ENCODE measurements around the gene TPSD1.
A peak's percentile ranks its signal among the peaks of the same experiment; 100 is the strongest.
"Not testable (repeated sequence)": the region's sequence is repeated elsewhere in the genome, so short reads cannot be mapped to it uniquely, and the experiment has no call there.

TPSD1 gene

GRCh38 chr16:1220841-1221627 lies 34.8 kb upstream of the TPSD1 start:
- no peak for DNase-seq (ENCODE audit: low spot score)

GRCh38 chr16:1221628-1222552 lies 34.0 kb upstream of the TPSD1 start:
- DNase-seq (ENCODE audit: low spot score), result peak; percentile 30

- DNase-seq (ENCODE audit: low spot score), result no peak
Observed at GRCh38 chr16:1222553-1223354, 33.1 kb upstream of the TPSD1 start.

- DNase-seq (ENCODE audit: low spot score), result no peak
Observed at GRCh38 chr16:1223355-1224214, 32.3 kb upstream of the TPSD1 start.

- no peak for DNase-seq (ENCODE audit: low spot score)
Observed at GRCh38 chr16:1224558-1224957, 31.3 kb upstream of the TPSD1 start.

- DNase-seq (ENCODE audit: low spot score), result no peak
Observed at GRCh38 chr16:1225051-1225451, 30.8 kb upstream of the TPSD1 start, which contains the start of gene TPSG1. Gene TPSG1, minus strand, starts transcription at chr16:1225268. Its CDS starts 16 bp downstream, at chr16:1225252.

GRCh38 chr16:1225728-1226311 lies 30.0 kb upstream of the TPSD1 start:
- not testable (repeated sequence) for DNase-seq (ENCODE audit: low spot score)

GRCh38 chr16:1226692-1227091 lies 29.2 kb upstream of the TPSD1 start:
- not testable (repeated sequence) for DNase-seq (ENCODE audit: low spot score)

- not testable (repeated sequence) for DNase-seq (ENCODE audit: low spot score)
Observed at GRCh38 chr16:1228227-1228626, 27.6 kb upstream of the TPSD1 start.

GRCh38 chr16:1229476-1229875 lies 26.4 kb upstream of the TPSD1 start:
- DNase-seq (ENCODE audit: low spot score), result not testable (repeated sequence)

- DNase-seq (ENCODE audit: low spot score), result not testable (repeated sequence)
Observed at GRCh38 chr16:1230084-1230470, 25.8 kb upstream of the TPSD1 start, which contains the start of gene TPSB2. Gene TPSB2, minus strand, starts transcription at chr16:1230184. Its CDS starts 233 bp downstream, at chr16:1229951.

- not testable (repeated sequence) for DNase-seq (ENCODE audit: low spot score)
Observed at GRCh38 chr16:1230471-1231212, 25.2 kb upstream of the TPSD1 start.

- not testable (repeated sequence) for DNase-seq (ENCODE audit: low spot score)
Observed at GRCh38 chr16:1231301-1231700, 24.6 kb upstream of the TPSD1 start.

GRCh38 chr16:1232049-1232748 lies 23.7 kb upstream of the TPSD1 start:
- DNase-seq (ENCODE audit: low spot score), result not testable (repeated sequence)

- not testable (repeated sequence) for DNase-seq (ENCODE audit: low spot score)
Observed at GRCh38 chr16:1236659-1237058, 19.2 kb upstream of the TPSD1 start.

- DNase-seq (ENCODE audit: low spot score), result no peak
Observed at GRCh38 chr16:1237990-1238389, 17.9 kb upstream of the TPSD1 start.

- not testable (repeated sequence) for DNase-seq (ENCODE audit: low spot score)
Observed at GRCh38 chr16:1238909-1239308, 17.0 kb upstream of the TPSD1 start.

- not testable (repeated sequence) for DNase-seq (ENCODE audit: low spot score)
Observed at GRCh38 chr16:1239575-1239974, 16.3 kb upstream of the TPSD1 start.

GRCh38 chr16:1240436-1240835 lies 15.4 kb upstream of the TPSD1 start, which contains the start of gene TPSAB1:
Gene TPSAB1, plus strand, starts transcription at chr16:1240705. Its CDS starts 234 bp downstream, at chr16:1240939.
- DNase-seq (ENCODE audit: low spot score), result not testable (repeated sequence)

All from Ammon's horn (tissue), 1 donor.